GM10266 (cell line): ENCODE results near the gene GRIN3B.

Source experiments
- DNase-seq: peaks from one replicate; pipeline ENCODE4 v3.0.0; 2012; ENCODE audit errors: extremely low spot score
- CTCF ChIP-seq: IDR thresholded peaks from 2 replicates; pipeline ENCODE4 v1.5.1; 2012; ENCODE audit warnings: mild to moderate bottlenecking, low read depth; ENCODE audit not compliant: control insufficient read depth, insufficient read depth; ENCODE audit errors: missing control alignments

Gene GRIN3B

DNA sequence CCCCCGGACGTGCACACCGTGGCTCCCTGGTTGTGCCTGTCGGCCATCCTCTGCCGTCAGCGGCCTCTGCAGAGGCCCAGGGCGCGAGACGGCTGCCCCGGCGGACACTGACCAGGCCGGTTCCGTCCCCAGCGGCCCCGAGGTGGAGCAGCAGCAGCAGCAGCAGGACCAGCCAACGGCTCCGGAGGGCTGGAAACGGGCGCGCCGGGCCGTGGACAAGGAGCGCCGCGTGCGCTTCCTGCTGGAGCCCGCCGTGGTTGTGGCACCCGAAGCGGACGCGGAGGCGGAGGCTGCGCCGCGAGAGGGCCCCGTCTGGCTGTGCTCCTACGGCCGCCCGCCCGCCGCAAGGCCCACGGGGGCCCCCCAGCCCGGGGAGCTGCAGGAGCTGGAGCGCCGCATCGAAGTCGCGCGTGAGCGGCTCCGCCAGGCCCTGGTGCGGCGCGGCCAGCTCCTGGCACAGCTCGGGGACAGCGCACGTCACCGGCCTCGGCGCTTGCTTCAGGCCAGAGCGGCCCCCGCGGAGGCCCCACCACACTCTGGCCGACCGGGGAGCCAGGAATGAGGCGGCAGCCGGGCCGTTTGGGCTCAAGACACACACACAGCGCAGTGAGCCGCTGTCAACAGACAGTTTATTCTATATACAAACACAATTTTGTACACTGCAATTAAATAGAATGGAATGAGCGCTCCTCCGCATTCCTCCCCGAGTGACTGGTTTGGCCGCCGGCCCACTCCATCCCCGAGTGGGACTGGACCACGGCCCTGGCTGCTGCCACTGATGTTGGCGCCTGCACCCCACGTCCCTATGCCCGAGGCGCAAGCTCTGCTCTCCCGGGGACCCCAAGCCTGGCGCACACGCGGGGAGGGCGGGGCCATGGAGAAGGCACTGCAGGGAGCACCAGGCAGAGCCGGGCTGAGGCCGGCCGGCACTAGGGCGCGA lies 9.1 kb downstream of the GRIN3B start:
- TF ChIP-seq CTCF: no peak
- no peak for DNase-seq

- peak; percentile 16 for TF ChIP-seq CTCF
- no peak for DNase-seq
These were observed 9.8 kb downstream of the GRIN3B start for GRCh38 chr19:1009981-1010538.

DNA sequence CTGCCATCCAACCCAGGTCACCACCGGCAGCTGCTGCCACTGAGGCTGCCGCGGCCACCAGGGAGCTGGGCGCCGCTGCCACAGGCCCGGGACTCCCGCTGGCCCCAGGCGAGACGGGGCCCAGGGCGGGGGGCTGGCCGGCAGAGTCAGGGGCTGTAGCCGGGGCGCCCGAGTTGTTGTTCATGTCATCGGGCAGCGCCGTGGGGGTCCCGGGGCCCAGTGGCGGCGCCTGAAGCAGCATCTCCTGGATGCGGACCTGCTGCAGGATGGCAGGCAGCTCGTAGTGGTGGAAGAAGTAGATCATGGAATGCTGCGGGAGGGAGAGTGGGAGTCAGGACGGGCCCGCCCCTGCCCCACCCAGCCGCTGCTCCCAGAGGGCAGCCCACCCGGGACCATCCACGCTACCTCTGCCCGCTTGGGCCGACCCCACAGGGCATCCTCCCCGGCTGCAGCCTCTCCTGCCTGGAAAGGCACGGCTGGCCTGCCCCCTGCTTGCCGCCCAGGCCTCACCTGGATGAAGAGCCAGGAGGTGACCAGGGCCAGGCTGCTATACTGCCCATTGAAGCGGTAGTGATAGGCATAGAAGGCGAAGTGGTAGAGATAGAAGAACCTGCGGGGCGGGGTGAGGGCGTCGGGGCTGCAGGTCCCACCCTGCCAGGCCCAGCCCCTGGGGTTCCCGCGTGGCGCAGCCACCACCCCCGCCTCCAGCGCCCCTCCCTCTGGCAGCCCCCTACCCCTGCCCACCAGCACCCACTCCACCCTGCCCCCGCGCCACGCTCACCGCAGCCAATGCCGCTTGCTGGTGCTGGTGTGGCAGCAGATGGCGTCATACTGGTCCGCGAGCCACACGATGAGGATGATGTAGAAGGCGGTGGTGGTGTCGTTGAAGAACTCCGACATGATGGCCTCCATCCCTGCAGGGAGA lies 10.6 kb downstream of the GRIN3B start:
- TF ChIP-seq CTCF: no peak
- DNase-seq: no peak

DNA sequence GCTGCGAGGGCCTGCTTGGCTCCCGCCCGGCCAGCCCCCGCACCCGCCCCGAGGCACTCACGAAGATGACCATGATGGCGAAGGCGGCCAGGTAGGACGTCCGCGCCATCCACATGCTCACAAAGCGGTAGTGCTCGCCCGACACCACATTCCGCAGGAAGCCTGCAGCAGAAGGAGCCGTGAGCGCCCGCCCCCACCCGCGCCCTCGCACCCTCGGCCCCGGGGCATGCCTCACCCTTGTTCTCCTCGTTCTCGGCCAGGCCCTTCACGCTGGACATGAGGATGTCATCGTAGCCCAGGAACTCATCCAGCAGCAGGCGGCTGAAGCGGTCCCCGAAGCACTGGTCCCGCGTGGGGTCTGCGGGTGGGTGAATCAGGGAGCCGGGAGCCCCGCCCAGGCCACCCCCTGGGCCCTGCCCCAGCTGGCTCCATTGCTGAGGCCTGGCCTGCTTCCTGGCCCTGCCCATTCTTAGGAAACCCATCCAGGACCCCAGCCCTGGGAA lies 11.7 kb downstream of the GRIN3B start:
- no peak for TF ChIP-seq CTCF
- DNase-seq: no peak

- no peak for TF ChIP-seq CTCF
- DNase-seq: no peak
These were observed 12.1 kb downstream of the GRIN3B start for GRCh38 chr19:1012334-1012733.

DNA sequence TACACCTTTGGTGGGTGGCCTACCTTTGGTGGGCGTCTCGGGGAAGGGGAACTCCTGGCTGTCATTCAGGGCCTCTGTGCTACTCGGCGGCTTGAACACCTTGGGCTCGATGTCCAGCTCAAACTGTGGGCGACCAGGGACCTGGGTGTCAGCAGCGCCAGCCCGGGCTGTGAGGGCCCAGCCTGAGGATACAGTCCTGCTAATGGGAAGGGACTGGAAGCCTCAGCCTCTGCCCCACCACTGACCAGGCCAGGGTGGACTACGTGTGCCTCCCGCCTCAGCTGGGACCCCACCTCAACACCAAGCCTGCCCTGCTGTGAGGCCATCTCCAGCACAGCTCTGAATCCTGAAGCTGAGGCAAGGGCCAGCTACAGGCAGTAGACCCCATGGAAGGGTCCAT lies 13.0 kb downstream of the GRIN3B start:
- TF ChIP-seq CTCF: no peak
- no peak for DNase-seq
